VCaP (cell line): ENCODE results near the gene PPP2R3A.

Source experiments
- H3K27ac ChIP-seq: fragments of 450-650 bp; 2 replicates; pipeline ENCODE4 v1.5.1; 2017
- CTCF ChIP-seq: fragments of 450-650 bp; conservative IDR thresholded peaks from 2 replicates; pipeline ENCODE4 v1.5.1; 2017; ENCODE audit warnings: mild to moderate bottlenecking, moderate library complexity

The PPP2R3A gene

DNA sequence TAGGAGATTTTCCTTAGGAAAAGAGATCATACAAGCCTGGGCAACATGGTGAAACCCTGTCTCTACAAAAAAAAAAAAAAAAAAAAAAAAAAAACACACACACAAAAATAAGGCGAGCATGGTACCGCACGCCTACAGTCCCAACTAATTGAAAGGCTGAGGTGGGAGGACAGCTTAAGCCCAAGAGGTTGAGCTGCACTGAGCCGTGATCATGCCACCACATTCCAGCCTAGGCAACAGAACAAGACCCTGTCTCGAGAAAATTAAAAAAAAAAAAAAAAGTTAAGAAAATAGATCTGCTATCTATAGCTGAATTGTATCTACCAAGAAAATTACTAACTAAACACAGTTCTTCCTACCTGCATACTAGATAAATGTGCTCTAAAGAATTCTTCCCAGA is 223.5 kb downstream of the PPP2R3A start:
- TF ChIP-seq CTCF = no peak

DNA sequence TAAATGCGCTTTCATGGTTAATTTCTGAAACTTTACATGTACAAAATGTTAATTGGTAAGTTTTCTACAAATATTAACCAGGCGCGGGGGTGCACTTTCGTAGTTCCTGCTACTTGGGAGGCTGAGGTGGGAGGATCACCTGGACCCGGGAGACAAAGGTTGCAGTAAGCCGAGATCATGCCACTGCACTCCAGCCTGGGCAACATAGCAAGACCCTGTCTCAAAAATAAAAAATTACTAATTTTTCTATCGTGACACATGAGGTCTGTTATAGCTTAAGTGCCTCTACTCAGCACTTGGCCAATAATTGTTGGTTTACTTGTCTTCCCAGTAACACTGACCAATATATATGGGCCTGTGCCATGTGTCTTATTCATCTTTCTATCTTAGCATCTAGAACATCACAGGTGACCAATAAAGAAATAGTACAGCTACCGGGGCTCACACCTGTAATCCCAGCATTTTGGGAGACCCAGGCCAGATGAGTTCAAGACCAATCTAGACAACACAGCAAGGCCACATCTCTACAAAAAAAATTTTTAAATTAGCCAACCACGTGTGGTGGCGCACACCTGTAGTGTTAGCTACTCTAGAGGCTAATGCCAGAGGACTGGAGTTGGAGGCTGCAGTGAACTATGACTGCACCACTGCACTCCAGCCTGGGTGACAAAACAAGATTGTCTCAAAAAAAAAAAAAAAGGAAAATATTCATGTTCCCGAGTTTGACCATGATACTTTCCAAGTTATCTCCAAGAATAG is 224.5 kb downstream of the PPP2R3A start:
- no peak overlapping the region for H3K27ac ChIP-seq
- no peak for TF ChIP-seq CTCF

More for the DNA sequence above, 223.5 kb downstream of the PPP2R3A start:
- H3K27ac ChIP-seq = no peak overlapping the region

- H3K27ac ChIP-seq = peak overlapping the region; percentile 99; the same call in 1 of the 2 replicates
These were observed 226.7 kb downstream of the PPP2R3A start for GRCh38 chr3:136192195-136192594.

DNA sequence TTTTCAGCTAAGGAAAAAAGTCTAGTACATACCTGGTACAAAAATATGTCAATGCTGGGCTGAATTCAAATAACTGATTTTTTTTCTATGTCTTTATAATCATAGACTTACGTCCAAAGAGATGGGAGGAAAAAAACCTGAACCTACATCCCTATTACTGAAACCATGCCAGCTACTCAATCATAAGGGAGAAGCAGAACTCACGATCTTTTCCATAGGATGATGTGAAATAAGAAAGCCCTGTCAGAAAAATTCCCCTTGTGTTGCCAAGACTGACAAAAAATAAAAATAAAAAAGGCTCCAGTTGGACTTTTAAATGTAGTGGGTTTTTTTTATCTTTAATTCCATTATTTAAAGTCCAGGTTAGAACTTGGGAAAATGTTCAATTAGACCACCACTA is 227.3 kb downstream of the PPP2R3A start:
- no peak for TF ChIP-seq CTCF
- H3K27ac ChIP-seq = peak overlapping the region; percentile 99; the same call in 1 of the 2 replicates

GRCh38 chr3:136193278-136194054 is 227.9 kb downstream of the PPP2R3A start:
- no peak for TF ChIP-seq CTCF
- H3K27ac ChIP-seq = peak overlapping the region; percentile 99; the same call in 1 of the 2 replicates

DNA sequence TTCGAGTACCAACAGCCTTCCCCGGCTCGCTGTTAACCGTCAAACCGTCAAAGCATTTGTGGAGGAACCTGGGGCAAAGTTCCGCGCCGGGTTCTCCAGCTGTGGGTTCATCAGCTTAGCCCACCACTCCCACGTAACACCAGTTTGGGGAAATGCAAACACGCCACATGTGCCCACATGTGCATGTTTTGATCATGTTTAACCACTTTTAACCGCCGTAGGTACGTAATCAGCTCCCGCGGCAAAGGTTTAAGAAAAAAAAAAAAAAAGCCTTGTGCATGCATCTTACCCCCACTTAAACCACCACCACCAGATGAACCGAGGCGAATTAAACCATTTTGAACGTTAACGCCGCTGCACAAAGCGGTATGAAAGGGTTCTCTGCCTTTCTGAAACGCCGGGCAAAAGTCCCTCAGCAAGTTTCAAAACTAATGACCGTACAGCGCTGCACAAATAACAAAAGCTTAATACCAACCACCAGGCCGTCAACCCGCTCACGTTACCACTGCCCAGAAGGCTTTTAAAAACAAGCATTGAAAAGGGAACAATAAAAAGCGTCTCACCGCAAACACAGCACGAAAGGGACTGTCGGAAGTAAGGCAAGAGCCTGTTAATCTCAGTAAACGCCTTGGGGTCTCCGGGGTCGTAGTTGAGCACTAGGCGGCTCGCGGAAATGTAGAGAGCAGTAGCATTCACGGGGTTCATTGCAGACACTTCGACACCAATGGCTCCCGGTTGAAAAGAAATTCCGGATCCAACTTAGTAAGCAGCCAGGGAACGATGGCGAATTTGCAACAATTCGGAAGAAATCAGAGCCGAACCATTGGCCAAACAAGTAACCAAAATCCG is 229.1 kb downstream of the PPP2R3A start:
- TF ChIP-seq CTCF = no peak
- H3K27ac ChIP-seq = peak overlapping the region; percentile 99

DNA sequence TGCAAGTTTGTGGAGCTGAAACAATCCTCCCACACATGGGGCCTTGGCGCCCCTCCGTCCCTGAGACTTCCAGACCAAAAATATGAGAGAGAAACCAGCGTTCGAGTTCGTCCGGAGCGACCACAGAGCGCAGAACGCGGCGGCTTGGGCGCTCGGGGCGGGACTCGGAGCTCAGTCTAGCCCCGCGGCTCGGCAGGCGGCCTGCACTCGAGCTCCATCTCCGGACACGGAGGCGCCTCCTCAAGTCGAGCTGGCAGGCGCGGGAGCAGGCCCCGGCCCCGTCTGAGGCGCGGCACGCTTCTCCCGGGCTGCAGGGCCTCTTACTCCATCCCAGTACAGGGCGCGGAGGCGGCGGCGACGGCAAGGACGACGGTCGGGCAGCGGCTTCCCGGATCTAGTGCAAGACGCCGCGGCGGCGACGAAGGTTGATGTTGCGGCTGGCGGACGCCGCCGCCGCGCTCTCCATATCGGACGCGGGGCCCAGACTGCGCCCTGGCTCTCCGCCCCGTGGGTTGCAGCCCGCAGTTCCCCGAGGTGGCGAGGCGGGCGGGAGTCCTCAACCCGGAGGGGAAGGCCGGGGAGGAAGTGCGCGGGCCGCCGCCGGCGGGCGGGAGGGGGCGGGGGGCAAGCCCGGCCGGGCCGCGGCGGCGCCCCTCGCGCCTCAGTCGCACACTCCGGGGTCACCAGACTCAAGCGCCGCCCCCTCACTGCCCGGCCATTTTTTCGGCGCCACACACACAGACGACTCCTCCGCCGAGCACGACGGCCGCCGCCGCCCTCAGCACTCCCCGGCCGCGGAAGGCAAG is 229.9 kb downstream of the PPP2R3A start:
- H3K27ac ChIP-seq = peak overlapping the region; percentile 99
- TF ChIP-seq CTCF = no peak
